Thoracic aorta (tissue), 2 donors: Measurements from ENCODE around the gene SLC25A5. TPM values are rescaled to one million over a fixed set of nuclear protein-coding genes. Genes with fewer than 3 reads are reported as not detected.
"Not testable (repeated sequence)": the region's sequence is repeated elsewhere in the genome, so short reads cannot be mapped to it uniquely, and the experiment has no call there.

Source experiments
- ATAC-seq: fragments of 150-250 bp; one replicate; pipeline ENCODE4 v1.8.0; 2017; ENCODE audit warnings: low read depth; ENCODE audit not compliant: insufficient number of reproducible peaks, low FRiP score
- DNase-seq: peaks from one replicate; pipeline ENCODE4 v3.0.0-alpha.2; 2020; ENCODE audit warnings: low spot score
- H3K27ac ChIP-seq, 2 donors: fragments of 200-600 bp; sonication (generic); 1 replicate in 1 of 2; 2 replicates in 1 of 2; pipeline ENCODE4 v1.5.1; 2016; ENCODE audit warnings: mild to moderate bottlenecking in 2 of 2, moderate library complexity in 2 of 2
- H3K27me3 ChIP-seq: fragments of 200-600 bp; sonication (generic); replicated peaks from 2 replicates; pipeline ENCODE4 v1.6.0; 2016; ENCODE audit warnings: mild to moderate bottlenecking; ENCODE audit not compliant: insufficient read depth
- H3K36me3 ChIP-seq: fragments of 200-600 bp; sonication (generic); one replicate; pipeline ENCODE4 v1.5.1; 2016
- H3K4me1 ChIP-seq, 2 donors: fragments of 200-600 bp; sonication (generic); 1 replicate in 1 of 2; 2 replicates in 1 of 2; pipeline versions ENCODE4 v1.5.1 to v1.6.0; 2016; ENCODE audit warnings: low read depth in 2 of 2, mild to moderate bottlenecking in 1 of 2; ENCODE audit not compliant: control insufficient read depth in 1 of 2
- H3K4me3 ChIP-seq: fragments of 200-600 bp; sonication (generic); 2 replicates; pipeline ENCODE4 v1.5.1; 2016; ENCODE audit warnings: mild to moderate bottlenecking
- H3K9me3 ChIP-seq: fragments of 200-600 bp; sonication (generic); 2 replicates; pipeline ENCODE4 v1.5.1; 2016
- CTCF ChIP-seq: fragments of 200-600 bp; sonication (generic); IDR thresholded peaks from one replicate; pipeline ENCODE4 v1.5.1; 2019; ENCODE audit warnings: antibody characterized with exemption
- total RNA-seq, 2 donors: library from RNA; depleted of rRNA; stranded (reverse); fragments of >200 nt; gene quantifications; one replicate each; pipeline versions ENCODE4 v1.1.0 to v1.2.3, GENCODE V29; 2016

The SLC25A5 gene
- total RNA-seq, 2 donors from 2014 or later: 102 to 123 TPM

GRCh38 chrX:119492463-119492862 lies 24.2 kb downstream of the SLC25A5 start:
- Histone ChIP-seq H3K27ac (no peak overlapping the region), H3K4me3 (no peak overlapping the region), H3K27me3 (no peaks in the 10 kb centered on the region), H3K36me3 (no peaks in the 10 kb centered on the region), H3K9me3 (no peaks in the 10 kb centered on the region), H3K4me1 (no peaks in the 10 kb centered on the region)
- no peak for TF ChIP-seq CTCF
- DNase-seq (no peak), ATAC-seq (no peak)

- DNase-seq, H3K27me3 ChIP-seq, ATAC-seq, H3K4me1 ChIP-seq, H3K9me3 ChIP-seq, H3K27ac ChIP-seq, H3K4me3 ChIP-seq, H3K36me3 ChIP-seq: not testable (repeated sequence)
Observed at GRCh38 chrX:119493851-119494495, 25.7 kb downstream of the SLC25A5 start.

GRCh38 chrX:119495734-119496726 lies 27.8 kb downstream of the SLC25A5 start:
- TF ChIP-seq CTCF: no peak
- Histone ChIP-seq H3K4me3 (no peak overlapping the region), H3K27ac (no peak overlapping the region), H3K36me3 (no peaks in the 10 kb centered on the region), H3K27me3 (no peaks in the 10 kb centered on the region), H3K4me1 (no peaks in the 10 kb centered on the region), H3K9me3 (no peaks in the 10 kb centered on the region)
- DNase-seq (no peak), ATAC-seq (no peak)

DNA sequence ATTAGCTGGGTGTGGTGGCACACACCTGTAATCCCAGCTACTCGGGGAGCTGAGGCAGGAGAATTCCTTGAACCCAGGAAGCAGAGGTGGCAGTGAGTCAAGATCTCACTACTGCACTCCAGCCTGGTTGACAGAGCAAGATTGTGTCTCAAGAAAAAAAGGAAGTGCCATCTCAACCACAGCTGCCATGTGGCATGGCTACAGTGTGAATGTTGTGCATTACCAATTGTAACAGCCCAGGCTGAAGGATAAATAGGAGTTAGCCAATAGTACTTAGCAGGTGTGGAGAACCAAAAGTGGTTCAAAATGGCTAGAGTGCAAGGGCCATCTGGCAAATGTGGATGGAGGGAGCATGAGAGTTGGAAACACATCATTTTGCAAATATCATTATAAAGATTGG lies 28.9 kb downstream of the SLC25A5 start:
- ATAC-seq (no peak), DNase-seq (no peak)
- Histone ChIP-seq H3K9me3 (no peaks in the 10 kb centered on the region), H3K4me3 (no peak overlapping the region), H3K27me3 (no peaks in the 10 kb centered on the region), H3K4me1 (peaks cover 0 to 2% of the 10 kb centered on the region in 2 donors), H3K36me3 (no peaks in the 10 kb centered on the region), H3K27ac (no peak overlapping the region)
- TF ChIP-seq CTCF: no peak

DNA sequence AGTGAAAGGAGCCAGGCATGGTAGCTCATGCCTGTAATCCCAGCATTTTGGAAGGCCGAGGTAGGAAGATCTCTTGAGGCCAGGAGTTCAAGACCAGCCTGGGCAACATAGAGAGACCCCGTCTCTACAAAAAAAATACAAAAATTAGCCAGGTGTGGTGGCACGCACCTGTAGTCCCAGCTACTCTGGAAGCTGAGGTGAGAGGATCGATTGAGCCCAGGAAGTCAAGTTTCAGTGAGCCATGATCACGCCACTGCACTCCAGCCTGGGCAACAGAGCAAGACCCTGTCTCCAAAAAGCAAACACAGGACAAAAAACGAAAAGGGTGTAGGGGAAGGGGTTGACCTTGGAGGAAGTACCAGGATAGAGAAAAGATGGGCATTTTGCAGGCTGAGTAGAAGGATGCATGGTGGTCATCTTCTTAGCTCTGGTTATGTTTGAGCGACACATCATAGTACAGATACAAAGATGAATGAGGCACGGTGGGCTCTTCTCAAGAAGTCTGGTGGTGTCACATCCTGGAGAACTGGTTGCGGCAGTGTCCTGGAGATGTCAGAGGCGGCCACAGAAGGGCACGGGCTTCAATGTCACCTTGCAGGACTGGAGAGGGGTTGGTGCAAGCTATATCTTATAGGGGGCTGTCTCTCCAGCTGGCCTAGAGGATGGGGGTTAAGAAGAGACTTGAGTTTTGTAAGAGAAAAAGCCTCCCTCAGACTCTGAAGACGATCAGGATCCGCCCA lies 32.0 kb downstream of the SLC25A5 start:
- Histone ChIP-seq H3K9me3 (no peaks in the 10 kb centered on the region), H3K27ac (no peak overlapping the region), H3K4me3 (no peak overlapping the region), H3K36me3 (no peaks in the 10 kb centered on the region), H3K4me1 (peaks cover 4 to 16% of the 10 kb centered on the region in 2 donors), H3K27me3 (no peaks in the 10 kb centered on the region)
- no peak for TF ChIP-seq CTCF
- ATAC-seq (no peak), DNase-seq (no peak)
